GM19025 (cell line): ENCODE data around the gene MC4R.

Experiments
- ATAC-seq: cut with Tn5 transposase; IDR thresholded peaks from one replicate; pipeline ENCODE4 v1.9.1; 2021; ENCODE audit warnings: mild to moderate bottlenecking, low read depth, moderate library complexity; ENCODE audit not compliant: unreplicated experiment

The MC4R gene

GRCh38 chr18:60329131-60329530 lies 43.4 kb downstream of the MC4R start:
- ATAC-seq, result no peak

- no peak for ATAC-seq
Observed at GRCh38 chr18:60327880-60328279, 44.7 kb downstream of the MC4R start.

- ATAC-seq, result no peak
Observed at GRCh38 chr18:60322591-60322990, 50.0 kb downstream of the MC4R start.
